H9 (cell line): ENCODE data around the gene VKORC1. TPM values are rescaled to one million over a fixed set of nuclear protein-coding genes. Genes with fewer than 3 reads are reported as not detected.

Experiments used
- DNase-seq: peaks from one replicate; pipeline ENCODE4 v3.0.0-alpha.2; 2017
- H2AFZ ChIP-seq: one replicate; pipeline ENCODE4 v1.6.1; 2013; ENCODE audit warnings: mild to moderate bottlenecking, low read length, control low read depth, moderate library complexity
- H2AK5ac ChIP-seq: 2 replicates; pipeline ENCODE4 v1.6.1; 2013; ENCODE audit warnings: low read length, control low read depth, mixed read lengths; ENCODE audit not compliant: insufficient read length
- H2BK120ac ChIP-seq: one replicate; pipeline ENCODE4 v1.6.1; 2013; ENCODE audit warnings: low read depth, mild to moderate bottlenecking, low read length, control low read depth, inconsistent platforms; ENCODE audit not compliant: poor library complexity, severe bottlenecking
- H2BK12ac ChIP-seq: 2 replicates; pipeline ENCODE4 v1.6.1; 2013; ENCODE audit warnings: low read length, control low read depth, mixed read lengths, low read depth; ENCODE audit not compliant: insufficient read length
- H2BK15ac ChIP-seq: 2 replicates; pipeline ENCODE4 v1.6.1; 2013; ENCODE audit warnings: low read depth, low read length, control low read depth
- H2BK20ac ChIP-seq: one replicate; pipeline ENCODE4 v1.6.1; 2013; ENCODE audit warnings: low read depth, mild to moderate bottlenecking, low read length, control low read depth, inconsistent platforms; ENCODE audit not compliant: poor library complexity, severe bottlenecking
- H2BK5ac ChIP-seq: 2 replicates; pipeline ENCODE4 v1.6.1; 2013; ENCODE audit warnings: low read length, control low read depth, mixed read lengths; ENCODE audit not compliant: insufficient read length
- H3K14ac ChIP-seq: 2 replicates; pipeline ENCODE4 v1.6.1; 2013; ENCODE audit warnings: low read length, control low read depth; ENCODE audit not compliant: insufficient read depth
- H3K18ac ChIP-seq: 2 replicates; pipeline ENCODE4 v1.6.1; 2013; ENCODE audit warnings: low read depth, mild to moderate bottlenecking, mixed read lengths, low read length, control low read depth; ENCODE audit not compliant: insufficient read length
- H3K23ac ChIP-seq: 2 replicates; pipeline ENCODE4 v1.6.1; 2013; ENCODE audit warnings: low read length, control low read depth, mixed read lengths, low read depth; ENCODE audit not compliant: insufficient read length
- H3K23me2 ChIP-seq: 2 replicates; pipeline ENCODE4 v1.6.1; 2013; ENCODE audit warnings: low read depth, mild to moderate bottlenecking, mixed read lengths, low read length, control low read depth; ENCODE audit not compliant: insufficient read length, poor library complexity, severe bottlenecking
- H3K27ac ChIP-seq: 2 replicates; pipeline ENCODE4 v1.5.1; 2013; ENCODE audit warnings: low read length, control low read depth, mixed read lengths, low read depth; ENCODE audit not compliant: insufficient read length
- H3K27me3 ChIP-seq: 2 replicates; pipeline ENCODE4 v1.6.1; 2013; ENCODE audit warnings: low read length, control low read depth, inconsistent platforms; ENCODE audit not compliant: insufficient read depth
- H3K4ac ChIP-seq: 2 replicates; pipeline ENCODE4 v1.6.1; 2013; ENCODE audit warnings: low read depth, mild to moderate bottlenecking, control low read depth, inconsistent platforms, low read length, moderate library complexity
- H3K4me1 ChIP-seq: 2 replicates; pipeline ENCODE4 v1.6.1; 2013; ENCODE audit warnings: low read length, control low read depth, inconsistent platforms; ENCODE audit not compliant: insufficient read depth
- H3K4me2 ChIP-seq: 2 replicates; pipeline ENCODE4 v1.6.1; 2013; ENCODE audit warnings: low read length, control low read depth, mixed read lengths; ENCODE audit not compliant: insufficient read length, insufficient read depth
- H3K56ac ChIP-seq: 2 replicates; pipeline ENCODE4 v1.6.1; 2013; ENCODE audit warnings: low read depth, mild to moderate bottlenecking, mixed read lengths, low read length, control low read depth; ENCODE audit not compliant: insufficient read length
- H3K79me1 ChIP-seq: 2 replicates; pipeline ENCODE4 v1.6.1; 2013; ENCODE audit warnings: low read depth, mild to moderate bottlenecking, moderate library complexity, low read length, control low read depth, inconsistent platforms; ENCODE audit not compliant: insufficient read depth, poor library complexity, severe bottlenecking
- H3K79me2 ChIP-seq: 2 replicates; pipeline ENCODE4 v1.6.1; 2013; ENCODE audit warnings: low read length, control low read depth, inconsistent platforms; ENCODE audit not compliant: insufficient read depth
- H3K9ac ChIP-seq: 2 replicates; pipeline ENCODE4 v1.6.1; 2013; ENCODE audit warnings: low read length, control low read depth, mixed read lengths; ENCODE audit not compliant: insufficient read length; ENCODE audit errors: extremely low read depth
- H3K9me3 ChIP-seq: one replicate; pipeline ENCODE4 v1.6.1; 2013; ENCODE audit warnings: low read depth, low read length, inconsistent platforms; ENCODE audit not compliant: control insufficient read depth
- H3T11ph ChIP-seq: one replicate; pipeline ENCODE4 v1.6.1; 2013; ENCODE audit warnings: mild to moderate bottlenecking, low read length, control low read depth, inconsistent platforms
- H4K20me1 ChIP-seq: one replicate; pipeline ENCODE4 v1.6.1; 2013; ENCODE audit not compliant: control insufficient read depth, insufficient read length, insufficient read depth
- H4K5ac ChIP-seq: 2 replicates; pipeline ENCODE4 v1.6.1; 2013; ENCODE audit warnings: low read depth, mild to moderate bottlenecking, mixed read lengths, low read length, control low read depth; ENCODE audit not compliant: insufficient read length
- H4K8ac ChIP-seq: replicated peaks from 2 replicates; pipeline ENCODE4 v1.6.1; 2013; ENCODE audit warnings: low read length, control low read depth, mixed read lengths, low read depth; ENCODE audit not compliant: insufficient read length
- H4K91ac ChIP-seq: 2 replicates; pipeline ENCODE4 v1.6.1; 2013; ENCODE audit warnings: low read depth, mild to moderate bottlenecking, moderate library complexity, mixed read lengths, low read length, control low read depth; ENCODE audit not compliant: insufficient read length
- H3K27ac Mint-ChIP-seq, 3 experiments: 2 replicates in 2 of 3; 3 replicates in 1 of 3; pipeline ENCODE4 v1.8.0; 2020 to 2021; ENCODE audit warnings: mixed read lengths in 3 of 3, mild to moderate bottlenecking in 1 of 3, moderate library complexity in 1 of 3
- H3K27me3 Mint-ChIP-seq: 2 replicates; pipeline ENCODE4 v1.8.0; 2021; ENCODE audit warnings: low read depth, mild to moderate bottlenecking, moderate library complexity, mixed read lengths
- H3K36me3 Mint-ChIP-seq, 3 experiments: 2 replicates in 2 of 3; 3 replicates in 1 of 3; pipeline ENCODE4 v1.8.0; 2020 to 2021; ENCODE audit warnings: low read depth in 3 of 3, mixed read lengths in 3 of 3; ENCODE audit not compliant: insufficient read depth in 1 of 3
- H3K4me1 Mint-ChIP-seq, 2 experiments: 2 replicates each; pipeline ENCODE4 v1.8.0; 2020; ENCODE audit warnings: mixed read lengths in 2 of 2
- H3K4me3 Mint-ChIP-seq, 2 experiments: 2 replicates in 1 of 2; 3 replicates in 1 of 2; pipeline ENCODE4 v1.8.0; 2020 to 2021; ENCODE audit warnings: mild to moderate bottlenecking in 2 of 2, mixed read lengths in 2 of 2, moderate library complexity in 1 of 2
- H3K9me3 Mint-ChIP-seq, 2 experiments: 2 replicates in 1 of 2; 3 replicates in 1 of 2; pipeline ENCODE4 v1.8.0; 2020; ENCODE audit warnings: mild to moderate bottlenecking in 2 of 2, mixed read lengths in 2 of 2, moderate library complexity in 1 of 2
- CTCF ChIP-seq: fragments of 200-600 bp; sonication (generic); conservative IDR thresholded peaks from 3 replicates; pipeline ENCODE4 v1.8.0; 2021; ENCODE audit warnings: antibody characterized with exemption, mild to moderate bottlenecking
- WGBS: extraction: QIAGEN DNeasy Blood & Tissue Kit; methylation state at CpG from one replicate; pipeline ENCODE4 v1.1.7; 2013; ENCODE audit warnings: missing lambda C conversion rate, low lambda C conversion rate, mixed read lengths; ENCODE audit not compliant: insufficient read length; ENCODE audit errors: extremely low coverage; 5-methylcytosine and 5-hydroxymethylcytosine counted together
- total RNA-seq: library from RNA; stranded (reverse); gene quantifications from 2 replicates; pipeline ENCODE4 v1.2.1, GENCODE V29; 2021

The VKORC1 gene
- total RNA-seq, 1 experiment from 2014 or later: 93.9 TPM

- Histone ChIP-seq H3K56ac (no peak overlapping the region), H2AK5ac (no peak overlapping the region), H4K8ac (no peak overlapping the region), H4K20me1 (peaks cover 3% of the 10 kb centered on the region), H3K4me2 (no peak overlapping the region), H3T11ph (no peak overlapping the region), H2BK15ac (no peak overlapping the region), H4K5ac (no peak overlapping the region), H2BK120ac (no peak overlapping the region), H2BK20ac (no peak overlapping the region), H2BK5ac (no peak overlapping the region), H3K9me3 (no peaks in the 10 kb centered on the region), H2BK12ac (no peak overlapping the region), H3K79me2 (peaks cover 2% of the 10 kb centered on the region; the same call in 1 of the 2 replicates), H3K23ac (no peak overlapping the region), H3K4me1 (no peaks in the 10 kb centered on the region), H3K9ac (no peak overlapping the region), H4K91ac (no peak overlapping the region), H3K79me1 (peaks cover 2% of the 10 kb centered on the region), H3K27ac (no peak overlapping the region), H3K4ac (no peak overlapping the region), H3K14ac (no peak overlapping the region), H2AFZ (no peak overlapping the region), H3K18ac (no peak overlapping the region), H3K27me3 (no peaks in the 10 kb centered on the region), H3K23me2 (peaks cover 9% of the 10 kb centered on the region)
- no CpG with 5 or more reads among the region's 8 CpGs for WGBS
- H3K4me3 Mint-ChIP-seq: no peak overlapping the region
- no peak overlapping the region; a peak in 1 of 7 replicates for H3K27ac Mint-ChIP-seq
- no peaks in the 10 kb centered on the region; a peak in 1 of 5 replicates for H3K9me3 Mint-ChIP-seq
- no peaks in the 10 kb centered on the region; the same call in 1 of the 2 replicates for H3K27me3 Mint-ChIP-seq
- no peak for DNase-seq
- peaks cover 5 to 10% of the 10 kb centered on the region in 2 experiments; a peak in 3 of 4 replicates for H3K4me1 Mint-ChIP-seq
- no peak for TF ChIP-seq CTCF
- H3K36me3 Mint-ChIP-seq: peaks cover 4 to 27% (median 24%) of the 10 kb centered on the region in 3 experiments; a peak in 6 of 7 replicates
These were observed 5.4 kb downstream of the VKORC1 start for GRCh38 chr16:31089199-31089598.
